IMR-90 (cell line): ENCODE measurements around the gene BMPER. TPM values are rescaled to one million over a fixed set of nuclear protein-coding genes. Genes with fewer than 3 reads are reported as not detected.
A peak's percentile ranks its signal among the peaks of the same experiment; 100 is the strongest.

Experiments used
- ATAC-seq: fragments of 200-7000 bp; cut with Tn5 transposase; 2 replicates; pipeline ENCODE4 v1.9.1; 2020; ENCODE audit warnings: low read depth, mild to moderate bottlenecking, moderate library complexity
- BruUV-seq: library from RNA; stranded (reverse); fragments of 400-500 nt; replicated peaks from 2 replicates; lab custom pipeline; 2021; lab: Mats Ljungman, UMichigan
- CTCF ChIA-PET: fragments of 300-600 bp; formaldehyde crosslinking; extraction: SDS; loops from one replicate; lab custom pipeline; 2021; ENCODE audit warnings: antibody characterized with exemption; lab: Yijun Ruan, JAX
- POLR2A ChIA-PET: fragments of 300-600 bp; sonication (Branson Sonifier 250); formaldehyde crosslinking; loops from one replicate; lab custom pipeline; 2022; ENCODE audit warnings: antibody characterized with exemption; ENCODE audit not compliant: unreplicated experiment; lab: Charles Lee
- DNase-seq: peaks from one replicate; pipeline ENCODE4 v3.0.0; 2013
- H2AFZ ChIP-seq: replicated peaks from 2 replicates; pipeline ENCODE3; 2013; ENCODE audit warnings: low read length, mild to moderate bottlenecking; ENCODE audit not compliant: poor library complexity
- H2AK5ac ChIP-seq: 2 replicates; pipeline ENCODE4 v1.6.1; 2013; ENCODE audit warnings: low read depth, low read length, inconsistent platforms
- H2AK9ac ChIP-seq: replicated peaks from 2 replicates; pipeline ENCODE3; 2013; ENCODE audit warnings: mild to moderate bottlenecking, low read depth, low read length, moderate library complexity; ENCODE audit not compliant: poor library complexity
- H2BK120ac ChIP-seq: 2 replicates; pipeline ENCODE4 v1.6.1; 2013; ENCODE audit warnings: low read depth, low read length, inconsistent platforms
- H2BK15ac ChIP-seq: 3 replicates; pipeline ENCODE4 v1.6.1; 2013; ENCODE audit warnings: low read depth, low read length, inconsistent platforms
- H2BK20ac ChIP-seq: 2 replicates; pipeline ENCODE4 v1.6.1; 2013; ENCODE audit warnings: low read depth, mild to moderate bottlenecking, inconsistent platforms, low read length, moderate library complexity
- H2BK5ac ChIP-seq: 2 replicates; pipeline ENCODE4 v1.6.1; 2013; ENCODE audit warnings: mild to moderate bottlenecking, low read depth, low read length, inconsistent platforms; ENCODE audit not compliant: poor library complexity, severe bottlenecking
- H3K14ac ChIP-seq: replicated peaks from 2 replicates; pipeline ENCODE4 v1.6.1; 2013; ENCODE audit warnings: low read depth, low read length, inconsistent platforms
- H3K18ac ChIP-seq: 2 replicates; pipeline ENCODE4 v1.6.1; 2013; ENCODE audit warnings: low read depth, low read length, control low read depth
- H3K23ac ChIP-seq: 2 replicates; pipeline ENCODE4 v1.6.1; 2013; ENCODE audit warnings: low read depth, low read length, inconsistent platforms
- H3K27ac ChIP-seq: 2 replicates; pipeline ENCODE4 v1.5.1; 2013; ENCODE audit warnings: mild to moderate bottlenecking, control low read depth, low read length; ENCODE audit not compliant: insufficient read depth
- H3K27me3 ChIP-seq: 2 replicates; pipeline ENCODE4 v1.6.1; 2013; ENCODE audit warnings: low read length; ENCODE audit not compliant: control insufficient read depth, insufficient read depth
- H3K36me3 ChIP-seq: 2 replicates; pipeline ENCODE4 v1.6.1; 2013; ENCODE audit warnings: low read length, mixed read lengths; ENCODE audit not compliant: control insufficient read depth, insufficient read depth
- H3K4ac ChIP-seq: 2 replicates; pipeline ENCODE4 v1.6.1; 2013; ENCODE audit warnings: low read depth, low read length, inconsistent platforms
- H3K4me1 ChIP-seq: 2 replicates; pipeline ENCODE4 v1.6.1; 2013; ENCODE audit warnings: low read length, mixed read lengths; ENCODE audit not compliant: control insufficient read depth, insufficient read depth
- H3K4me2 ChIP-seq: 2 replicates; pipeline ENCODE4 v1.6.1; 2013; ENCODE audit warnings: low read depth, mild to moderate bottlenecking, control low read depth, low read length, moderate library complexity
- H3K4me3 ChIP-seq: 2 replicates; pipeline ENCODE4 v1.5.1; 2013; ENCODE audit warnings: low read depth, mild to moderate bottlenecking, control low read depth, low read length, moderate library complexity; ENCODE audit not compliant: insufficient read depth
- H3K56ac ChIP-seq: 2 replicates; pipeline ENCODE4 v1.6.1; 2013; ENCODE audit warnings: low read length, inconsistent platforms; ENCODE audit not compliant: insufficient read depth; ENCODE audit errors: extremely low read depth
- H3K79me1 ChIP-seq, 2 experiments: 2 replicates each; pipeline ENCODE4 v1.6.1; 2013; ENCODE audit warnings: low read length in 2 of 2, inconsistent platforms in 1 of 2, low read depth in 1 of 2
- H3K9ac ChIP-seq: 2 replicates; pipeline ENCODE4 v1.6.1; 2013; ENCODE audit warnings: low read depth, low read length, control low read depth
- H3K9me1 ChIP-seq: 2 replicates; pipeline ENCODE4 v1.6.1; 2013; ENCODE audit warnings: low read length, inconsistent platforms; ENCODE audit not compliant: insufficient read depth
- H3K9me3 ChIP-seq: 2 replicates; pipeline ENCODE4 v1.6.1; 2013; ENCODE audit warnings: low read length; ENCODE audit not compliant: control insufficient read depth, insufficient read depth
- H4K20me1 ChIP-seq: 2 replicates; pipeline ENCODE4 v1.6.1; 2013; ENCODE audit warnings: low read length, inconsistent platforms; ENCODE audit not compliant: insufficient read depth
- H4K5ac ChIP-seq: 2 replicates; pipeline ENCODE4 v1.6.1; 2013; ENCODE audit warnings: mild to moderate bottlenecking, low read depth, low read length, control low read depth
- H4K8ac ChIP-seq, 2 experiments: 2 replicates each; pipeline ENCODE4 v1.6.1; 2013; ENCODE audit warnings: low read depth in 2 of 2, low read length in 2 of 2, control low read depth in 1 of 2, inconsistent platforms in 1 of 2
- H4K91ac ChIP-seq: 2 replicates; pipeline ENCODE4 v1.6.1; 2013; ENCODE audit warnings: low read depth, low read length, inconsistent platforms; ENCODE audit not compliant: insufficient read depth
- BHLHE40 ChIP-seq: fragments of 150-350 bp; IDR thresholded peaks from 2 replicates; pipeline ENCODE4 v1.6.1; 2016; ENCODE audit warnings: mild to moderate bottlenecking, low read depth, low read length
- CTCF ChIP-seq: conservative IDR thresholded peaks from 2 replicates; pipeline ENCODE4 v1.5.1; 2012; ENCODE audit warnings: mild to moderate bottlenecking, low read depth, low read length, improper control_type of control experiment
- MXI1 ChIP-seq: IDR thresholded peaks from 2 replicates; pipeline ENCODE4 v1.6.1; 2012; ENCODE audit warnings: low read depth, mild to moderate bottlenecking, low read length, moderate library complexity, borderline replicate concordance
- RCOR1 ChIP-seq: IDR thresholded peaks from 2 replicates; pipeline ENCODE4 v1.6.1; 2012; ENCODE audit warnings: mild to moderate bottlenecking, low read length, improper control_type of control experiment; ENCODE audit not compliant: insufficient replicate concordance
- WGBS, 2 experiments: methylation state at CpG; one replicate each; pipeline versions ENCODE4 v1.1.5 to v1.1.7; 2013; ENCODE audit warnings: missing lambda C conversion rate in 2 of 2; ENCODE audit not compliant: insufficient read length in 1 of 2; ENCODE audit errors: extremely low coverage in 2 of 2; 5-methylcytosine and 5-hydroxymethylcytosine counted together
- dilution Hi-C: fragments of 300-500 bp; cut with HindIII; formaldehyde crosslinking; loops from one replicate; pipeline ENCODE4 v1.14.3; 2018; ENCODE audit warnings: low sequenced_read_pairs; ENCODE audit not compliant: unreplicated experiment
- in situ Hi-C: fragments of 300-500 bp; cut with MboI; formaldehyde crosslinking; loops from 3 replicates; pipeline ENCODE4 v1.14.3; 2019; ENCODE audit warnings: low sequenced_read_pairs, inconsistent platforms, mixed read lengths
- intact Hi-C: fragments of 100-400 bp; cut with micrococcal nuclease; formaldehyde crosslinking; loops from 2 replicates; pipeline ENCODE4 v1.10.0; 2022
- polyA plus RNA-seq, 3 experiments: library from polyadenylated mRNA; depleted of rRNA; stranded (reverse); fragments of >200 nt; gene quantifications; 2 replicates each; pipeline ENCODE4 v1.2.3, GENCODE V29; 2012; ENCODE audit warnings: low replicate concordance in 1 of 3
- total RNA-seq: library from RNA; depleted of rRNA; stranded (reverse); fragments of >200 nt; gene quantifications from 2 replicates; pipeline ENCODE4 v1.2.3, GENCODE V29; 2012

The BMPER gene
- total and polyA plus RNA-seq, 2 of the 4 experiments (the other 2 are of a cell fraction), result 6.2 to 7.9 TPM

GRCh38 chr7:34067005-34067778 is 161.9 kb downstream of the BMPER start:
- intact Hi-C loops (no loop called here), in situ Hi-C loops (no loop called here), dilution Hi-C loops (no loop called here)
- Histone ChIP-seq H3K14ac (peak overlapping the region; percentile 5; the same call in 1 of the 2 replicates), H4K91ac (peak overlapping the region; percentile 41; the same call in 1 of the 2 replicates), H3K23ac (no peak overlapping the region), H3K36me3 (no peaks in the 10 kb centered on the region), H3K4me1 (peaks cover 26% of the 10 kb centered on the region), H2BK15ac (peak overlapping the region; percentile 55; the same call in 1 of the 3 replicates), H3K79me1 (no peaks in the 10 kb centered on the region), H3K9me1 (no peaks in the 10 kb centered on the region; the same call in 1 of the 2 replicates), H3K27me3 (no peaks in the 10 kb centered on the region), H2BK20ac (peak overlapping the region; percentile 15; the same call in 1 of the 2 replicates), H3K9ac (no peak overlapping the region), H4K8ac (0 out of 4 replicates have a peak overlapping the region, but pooled peaks of 1 of the 2 experiments have one; percentile 3), H4K20me1 (no peaks in the 10 kb centered on the region), H3K56ac (no peak overlapping the region), H3K18ac (peak overlapping the region; percentile 33; the same call in 1 of the 2 replicates), H3K27ac (no peak overlapping the region; the same call in 1 of the 2 replicates), H2AK5ac (peak overlapping the region; percentile 76), H4K5ac (0 out of 2 replicates have a peak overlapping the region, but pooled peaks have one; percentile 6), H3K4me3 (no peak overlapping the region), H3K4me2 (no peak overlapping the region), H2BK5ac (peak overlapping the region; percentile 35), H2BK120ac (no peak overlapping the region), H3K9me3 (no peaks in the 10 kb centered on the region), H3K4ac (no peak overlapping the region), H2AFZ (no peak overlapping the region), H2AK9ac (no peak overlapping the region)
- DNase-seq (peak; percentile 29), ATAC-seq (peak; percentile 9; the same call in 1 of the 2 replicates)
- WGBS, 2 experiments, result 80% methylated on average over 2 of the region's 7 CpGs; no CpG with 5 or more reads in 1 of the 2 experiments
- CTCF ChIA-PET, result interaction anchor here (0.6 to 0.8 kb wide), 3 partner anchors 24 to 258 kb away, joined by 3 to 5 read pairs (median 4); no protein-coding TSS in a partner anchor
- POLR2A ChIA-PET, result no interaction called here
- BruUV-seq, result no TSS peak
- TF ChIP-seq BHLHE40 (no peak), MXI1 (no peak), CTCF (no peak), RCOR1 (no peak)
